Measurements from ENCODE around the gene REXO5. TPM values are rescaled to one million over a fixed set of nuclear protein-coding genes. Genes with fewer than 3 reads are reported as not detected.

Gene REXO5
- total RNA-seq, 1 experiment from 2014 or later, result 6.7 TPM

GRCh38 chr16:20774703-20775362 is 31.5 kb upstream of the REXO5 start:
- WGBS (ENCODE audit: extremely low coverage, insufficient read length, low lambda C conversion rate), result no CpG with 5 or more reads among the region's 7 CpGs
- Histone ChIP-seq H3K4me2 (ENCODE audit: insufficient read depth, insufficient read length, low read length) (no peak overlapping the region), H3K9ac (ENCODE audit: extremely low read depth, insufficient read length, low read length) (no peak overlapping the region), H3K4me1 (ENCODE audit: insufficient read depth, low read length) (no peaks in the 10 kb centered on the region), H2BK20ac (ENCODE audit: low read depth, low read length, poor library complexity, severe bottlenecking) (no peak overlapping the region), H3K9me3 (ENCODE audit: control insufficient read depth, low read depth, low read length) (no peaks in the 10 kb centered on the region), H3K18ac (ENCODE audit: insufficient read length, low read depth, low read length) (no peak overlapping the region), H4K91ac (ENCODE audit: insufficient read length, low read depth, low read length) (no peak overlapping the region), H2BK15ac (ENCODE audit: low read depth, low read length) (no peak overlapping the region), H3K14ac (ENCODE audit: insufficient read depth, low read length) (no peak overlapping the region), H2BK120ac (ENCODE audit: low read depth, low read length, poor library complexity, severe bottlenecking) (no peak overlapping the region), H3K56ac (ENCODE audit: insufficient read length, low read depth, low read length) (no peak overlapping the region), H3T11ph (ENCODE audit: low read length) (no peak overlapping the region), H3K27ac (ENCODE audit: insufficient read length, low read depth, low read length) (no peak overlapping the region), H4K8ac (replicated peaks; ENCODE audit: insufficient read length, low read depth, low read length) (no peak overlapping the region), H3K79me1 (ENCODE audit: insufficient read depth, low read depth, low read length, poor library complexity, severe bottlenecking) (no peaks in the 10 kb centered on the region), H3K23me2 (ENCODE audit: insufficient read length, low read depth, low read length, poor library complexity, severe bottlenecking) (no peaks in the 10 kb centered on the region), H2AK5ac (ENCODE audit: insufficient read length, low read length) (no peak overlapping the region), H2BK5ac (ENCODE audit: insufficient read length, low read length) (no peak overlapping the region), H2BK12ac (ENCODE audit: insufficient read length, low read depth, low read length) (no peak overlapping the region), H3K23ac (ENCODE audit: insufficient read length, low read depth, low read length) (no peak overlapping the region), H3K27me3 (ENCODE audit: insufficient read depth, low read length) (no peaks in the 10 kb centered on the region), H4K5ac (ENCODE audit: insufficient read length, low read depth, low read length) (no peak overlapping the region), H3K4ac (ENCODE audit: low read depth, low read length) (no peak overlapping the region), H2AFZ (ENCODE audit: low read length) (no peak overlapping the region), H3K79me2 (ENCODE audit: insufficient read depth, low read length) (no peaks in the 10 kb centered on the region), H4K20me1 (ENCODE audit: control insufficient read depth, insufficient read depth, insufficient read length) (no peaks in the 10 kb centered on the region)
- peak; percentile 91 for TF ChIP-seq CTCF (conservative IDR thresholded peaks at IDR 0.05)
- no peak overlapping the region for H3K27ac Mint-ChIP-seq
- H3K27me3 Mint-ChIP-seq (ENCODE audit: low read depth), result 0 out of 2 replicates have a peak, but pooled peaks cover 3% of the 10 kb centered on the region
- peak; percentile 92 for DNase-seq
- H3K4me1 Mint-ChIP-seq, result no peaks in the 10 kb centered on the region
- no peaks in the 10 kb centered on the region for H3K9me3 Mint-ChIP-seq
- H3K36me3 Mint-ChIP-seq (ENCODE audit: insufficient read depth in 1 of 3, low read depth in 3 of 3), result no peaks in the 10 kb centered on the region
- H3K4me3 Mint-ChIP-seq, result no peak overlapping the region

All from H9 (cell line).